NCI-H526 treated with DMSO at 0.1 percent for 48 hours (cell line): Measurements from ENCODE around the gene CD93.

Experiments
- DNase-seq: peaks from one replicate; lab custom pipeline; 2025; lab: John Stamatoyannopoulos, UW

Gene CD93

DNA sequence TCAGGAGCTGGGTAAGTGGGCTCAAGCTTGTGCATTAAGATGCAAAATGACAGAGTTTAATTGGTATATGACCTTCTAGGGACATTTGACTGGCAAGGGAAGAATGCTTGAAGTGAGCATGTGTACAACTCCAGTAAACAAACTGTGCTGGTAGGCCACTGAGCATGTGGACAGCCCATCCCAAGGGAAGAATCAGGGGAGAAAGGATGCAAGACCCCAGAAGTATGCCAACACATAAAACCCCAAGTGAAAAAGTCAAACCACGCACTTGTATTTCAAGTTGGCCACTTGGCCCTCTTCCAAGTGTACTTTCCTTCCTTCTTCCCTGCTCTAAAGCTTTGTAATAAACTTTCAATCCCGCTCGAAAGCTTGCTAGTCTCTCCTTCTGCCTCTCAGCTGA is 26.3 kb downstream of the CD93 start:
- no peak for DNase-seq

DNA sequence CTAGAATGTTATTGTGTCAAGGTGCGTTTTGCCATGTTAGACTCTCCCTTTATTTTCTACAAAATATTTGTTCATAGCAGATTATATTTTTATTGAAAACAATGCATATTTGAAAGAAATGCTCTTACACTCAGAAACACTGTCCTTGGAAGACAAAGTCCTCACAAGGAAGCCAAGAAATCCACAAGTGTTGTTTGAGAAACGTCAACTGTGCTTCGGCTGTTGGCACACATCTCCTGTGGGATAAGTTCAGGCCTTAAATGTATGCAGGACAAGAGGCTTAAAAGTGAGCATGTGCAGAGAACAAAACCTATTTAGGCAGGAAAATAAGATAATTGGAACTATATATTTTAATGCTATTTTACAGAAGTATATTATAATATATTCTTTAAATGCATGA is 27.1 kb downstream of the CD93 start:
- no peak for DNase-seq

DNA sequence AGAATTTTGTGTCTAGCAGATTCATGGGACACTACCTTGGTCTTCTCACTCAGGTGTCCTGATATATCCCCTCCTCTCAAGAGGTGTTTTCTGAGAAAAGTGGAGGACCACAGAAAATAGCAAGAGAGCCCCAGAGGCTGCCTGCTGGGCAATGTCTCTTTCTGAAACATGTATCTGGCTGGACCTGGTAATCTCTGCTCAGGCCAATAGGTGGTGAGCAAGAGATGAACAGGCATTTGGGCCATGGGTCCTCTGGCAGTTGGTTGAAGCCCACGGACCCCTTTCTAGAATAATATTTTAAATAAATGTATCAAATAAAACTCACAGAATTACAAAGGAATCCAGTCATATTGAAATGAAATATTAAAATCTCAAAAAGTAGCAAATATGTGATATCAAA is 27.9 kb downstream of the CD93 start:
- no peak for DNase-seq

DNA sequence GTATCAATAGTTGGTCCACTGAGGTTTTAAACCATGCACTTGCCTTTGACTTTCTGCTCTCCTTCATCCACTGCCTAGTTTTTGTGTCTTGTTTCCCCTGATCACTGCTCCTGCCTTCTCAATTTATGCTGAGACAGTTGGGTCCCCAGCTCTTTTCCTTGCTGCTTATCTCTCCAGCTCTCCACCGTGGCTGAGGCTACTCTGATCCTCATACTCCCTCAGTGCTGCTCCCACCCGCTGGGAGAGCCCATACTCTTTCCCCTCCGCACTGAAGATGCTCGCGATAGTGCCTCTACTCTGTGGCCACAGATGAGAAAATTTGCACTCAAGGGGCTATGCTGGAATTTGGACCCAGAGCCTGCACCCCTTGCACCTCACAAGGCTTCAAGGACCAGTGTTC is 33.2 kb downstream of the CD93 start:
- no peak for DNase-seq

DNA sequence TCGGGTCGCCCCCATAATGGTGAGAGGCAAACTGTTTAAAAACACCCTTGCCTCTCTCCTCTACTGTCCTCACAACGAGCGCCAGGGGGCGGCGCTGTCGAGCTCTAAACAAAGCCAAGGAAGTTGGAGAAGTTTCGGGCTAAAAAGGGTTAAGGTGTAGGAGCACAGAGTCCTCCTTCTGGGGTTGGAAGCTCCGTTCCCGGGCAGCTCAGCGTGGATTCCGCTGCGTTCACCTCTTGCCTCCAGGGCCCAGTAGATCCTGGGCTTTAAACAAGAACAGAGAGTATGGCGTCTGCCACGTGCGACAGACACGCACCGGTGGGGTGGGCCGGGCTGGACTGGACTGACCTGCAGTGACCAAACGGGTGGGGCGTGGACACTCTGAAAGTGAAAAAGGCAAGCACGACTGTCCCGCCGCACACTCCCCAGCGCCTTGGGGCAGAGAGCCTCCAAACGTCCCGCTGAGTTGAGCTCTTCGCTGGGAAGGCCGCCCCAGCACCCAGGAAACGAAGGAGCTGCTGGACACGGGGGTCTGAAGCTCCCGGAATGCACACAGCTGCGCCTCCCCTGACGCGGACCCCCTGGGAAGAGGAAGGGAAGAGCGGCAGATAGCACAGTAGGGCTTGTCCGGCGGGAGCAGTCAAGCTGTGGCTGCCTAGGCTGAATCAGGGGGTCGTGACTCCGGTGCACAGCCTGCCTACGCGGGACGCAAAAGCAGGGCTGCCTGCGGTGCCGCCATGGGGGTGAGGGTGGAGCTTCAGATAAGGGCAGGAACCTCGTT is 35.1 kb downstream of the CD93 start:
- DNase-seq: no peak

DNA sequence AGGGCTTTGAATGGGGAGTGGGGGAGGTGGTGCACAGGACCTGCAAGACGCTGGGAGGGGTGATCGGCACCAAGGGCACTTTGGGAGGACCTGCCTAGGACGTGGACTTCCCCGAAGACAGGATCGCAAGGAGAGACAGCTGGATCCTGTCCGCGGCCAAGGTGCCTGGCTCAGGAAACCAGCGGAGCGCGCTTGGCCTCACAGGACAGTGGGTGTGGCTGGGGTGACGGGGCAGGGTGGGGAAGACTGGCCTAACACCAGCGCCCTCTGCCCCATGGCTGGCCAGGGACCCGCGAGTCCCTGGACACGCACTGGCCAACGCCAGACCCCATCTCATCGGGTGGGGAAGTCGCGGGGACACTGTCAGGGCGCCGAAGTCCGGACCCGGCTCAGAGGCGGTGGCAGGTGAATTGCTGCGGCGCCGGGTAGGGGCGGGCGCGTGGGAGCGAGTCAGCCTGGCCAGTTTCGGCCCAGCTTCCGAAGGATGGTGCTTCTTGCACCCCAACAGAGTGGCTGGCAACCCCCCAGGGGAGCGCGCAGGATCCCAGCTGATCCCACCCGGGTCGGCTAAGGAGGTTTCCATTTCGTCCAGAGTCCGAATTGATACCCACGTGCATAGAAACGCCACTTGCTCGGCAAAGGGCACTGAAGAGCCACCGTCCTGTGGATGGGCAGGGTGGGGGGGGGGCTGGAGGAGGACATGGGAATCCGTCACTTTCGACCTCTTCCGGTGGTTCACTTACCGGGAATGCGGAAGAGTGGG is 35.9 kb downstream of the CD93 start:
- DNase-seq: no peak

DNA sequence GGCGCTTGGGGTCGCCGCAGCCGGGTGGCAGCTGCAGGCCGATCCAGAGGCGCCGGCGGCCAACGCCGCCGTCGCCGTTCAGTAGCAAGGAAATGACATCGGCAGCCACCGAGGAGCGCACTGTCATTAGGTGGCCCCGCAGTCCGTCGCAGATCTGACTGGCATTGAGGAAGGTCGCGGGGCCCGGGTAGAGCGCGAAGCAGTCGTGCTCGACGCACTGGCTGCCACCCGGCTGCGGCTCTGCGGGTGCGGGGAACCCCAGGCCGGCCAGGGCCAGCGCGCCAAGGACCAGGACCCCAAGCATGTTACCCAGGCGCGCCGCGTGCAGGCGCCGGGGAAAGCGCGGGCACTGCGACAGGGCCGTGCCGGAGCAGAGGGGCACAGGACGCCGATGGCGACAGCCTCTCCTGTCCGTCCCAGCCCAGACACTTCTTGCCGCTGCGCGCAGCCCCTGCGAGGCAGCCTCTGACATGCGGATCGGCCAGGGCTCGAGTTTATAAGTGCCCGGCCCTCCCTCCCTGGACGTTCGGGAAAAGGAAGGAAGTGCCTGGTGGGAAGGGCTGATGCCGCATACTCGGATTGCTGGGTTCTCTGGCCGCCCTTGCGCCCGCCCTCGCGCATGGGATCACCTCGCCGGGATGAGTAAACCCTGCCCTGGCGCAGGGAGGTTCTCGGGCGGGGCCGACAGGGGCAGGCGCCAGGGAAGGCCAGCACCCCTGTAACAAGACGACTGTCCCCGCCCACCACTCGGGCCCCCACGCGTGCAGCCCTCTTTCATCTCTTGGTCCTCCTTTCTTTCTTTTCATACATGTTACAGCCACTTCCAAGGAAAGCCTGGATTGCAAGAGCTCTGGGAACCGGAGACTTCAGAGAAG is 36.7 kb downstream of the CD93 start, which contains the start of gene THBD:
Gene THBD (minus strand): TSS at position 472 of the 875 bp plus-strand sequence. CDS start 168 bp downstream, at position 304.
- DNase-seq: no peak

DNA sequence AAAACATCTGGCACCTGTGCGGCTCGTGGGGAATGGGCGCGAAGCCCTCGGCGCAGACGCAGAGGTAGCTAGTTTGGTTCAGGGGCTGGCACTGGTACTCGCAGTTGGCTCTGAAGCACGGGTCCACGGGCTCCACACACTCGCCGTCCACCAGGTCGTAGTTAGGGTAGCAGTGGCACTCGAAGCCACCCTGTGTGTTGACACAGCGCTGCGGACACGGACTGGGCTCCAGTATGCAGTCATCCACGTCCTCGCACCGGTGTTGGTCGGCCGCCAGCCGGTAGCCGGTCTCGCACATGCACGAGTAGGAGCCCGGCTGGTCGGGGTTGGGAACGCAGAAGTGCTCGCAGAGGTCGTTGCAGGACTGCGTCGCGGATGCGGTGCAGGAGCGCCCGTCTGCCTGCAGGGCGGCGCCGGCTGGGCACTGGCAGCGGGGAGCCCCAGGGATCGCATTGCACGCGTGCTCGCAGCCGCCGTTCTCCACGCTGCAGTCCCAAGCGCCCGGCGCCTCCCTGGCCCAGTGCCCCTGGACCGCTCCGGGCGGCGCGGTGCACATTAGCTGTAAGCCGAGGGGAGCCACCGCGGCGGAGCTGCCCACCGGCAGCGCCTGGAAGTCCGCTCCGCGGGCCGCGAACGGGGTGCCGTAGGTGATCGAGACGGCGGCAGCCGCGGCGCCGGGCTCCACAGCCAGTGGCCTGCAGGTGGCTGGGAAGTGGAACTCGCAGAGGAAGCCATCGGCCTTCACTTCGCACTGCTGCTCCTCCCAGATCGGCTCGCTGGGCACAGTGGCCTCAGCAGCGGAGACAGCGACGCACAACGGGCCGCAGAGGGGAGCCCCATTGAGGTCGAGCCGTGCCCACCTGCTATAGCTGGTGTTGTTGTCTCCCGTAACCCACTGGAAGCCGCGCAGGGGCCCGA is 37.6 kb downstream of the CD93 start:
- peak; percentile 9 for DNase-seq

DNA sequence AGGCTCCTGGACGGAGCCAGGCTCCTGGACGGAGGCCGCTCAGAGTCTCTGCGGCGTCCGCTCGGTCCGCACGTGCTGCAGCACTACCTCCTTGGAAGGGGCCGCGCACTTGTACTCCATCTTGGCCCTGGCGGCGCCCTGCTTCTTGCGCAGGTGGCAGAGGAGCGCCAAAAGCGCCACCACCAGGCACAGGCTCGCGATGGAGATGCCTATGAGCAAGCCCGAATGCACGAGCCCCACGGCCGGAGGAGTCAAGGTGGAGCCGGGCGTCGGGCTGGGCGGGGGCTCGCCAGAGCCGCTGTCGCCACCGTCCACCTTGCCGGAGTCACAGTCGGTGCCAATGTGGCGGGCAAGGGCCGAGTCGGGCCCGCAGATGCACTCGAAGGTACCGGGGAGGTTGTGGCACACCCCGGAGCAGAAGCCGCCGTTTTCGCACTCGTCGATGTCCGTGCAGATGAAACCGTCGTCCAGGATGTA is 38.3 kb downstream of the CD93 start:
- DNase-seq: peak; percentile 4

DNA sequence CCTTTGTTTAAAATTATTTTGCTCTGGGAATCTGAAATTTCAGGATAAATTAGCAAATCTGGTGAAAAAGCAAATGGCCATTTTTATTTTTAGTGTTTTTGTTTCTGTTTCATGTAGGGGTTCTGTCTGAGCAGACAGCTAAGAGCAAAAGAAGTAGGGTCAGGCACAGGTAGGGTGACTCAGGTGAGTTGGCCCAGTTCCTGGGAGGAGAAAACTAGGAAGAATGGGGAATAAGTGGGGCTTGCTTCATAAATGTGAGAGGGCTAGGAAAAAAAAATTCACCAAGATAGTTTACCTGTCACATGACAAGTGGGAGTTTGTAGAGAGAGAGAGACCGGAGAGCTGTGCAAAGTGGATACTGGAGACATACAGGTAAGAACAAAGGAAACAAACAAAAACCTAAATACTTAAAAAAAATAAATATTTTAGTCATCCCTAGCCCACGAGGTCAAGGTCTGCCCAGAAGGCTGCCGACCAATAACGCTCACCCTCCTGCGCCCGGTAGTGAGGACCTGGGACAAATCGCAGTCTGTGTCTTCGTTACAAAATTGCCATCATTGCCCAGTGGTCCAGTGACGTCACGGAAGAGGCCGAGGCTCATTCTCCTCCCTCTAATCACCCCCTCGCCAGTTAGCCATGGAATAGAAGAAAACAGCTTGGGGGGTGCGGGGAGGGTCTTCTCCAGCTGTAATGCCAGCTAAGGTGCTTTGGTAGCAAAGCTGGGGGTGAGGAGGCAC is 39.0 kb downstream of the CD93 start:
- DNase-seq: no peak

DNA sequence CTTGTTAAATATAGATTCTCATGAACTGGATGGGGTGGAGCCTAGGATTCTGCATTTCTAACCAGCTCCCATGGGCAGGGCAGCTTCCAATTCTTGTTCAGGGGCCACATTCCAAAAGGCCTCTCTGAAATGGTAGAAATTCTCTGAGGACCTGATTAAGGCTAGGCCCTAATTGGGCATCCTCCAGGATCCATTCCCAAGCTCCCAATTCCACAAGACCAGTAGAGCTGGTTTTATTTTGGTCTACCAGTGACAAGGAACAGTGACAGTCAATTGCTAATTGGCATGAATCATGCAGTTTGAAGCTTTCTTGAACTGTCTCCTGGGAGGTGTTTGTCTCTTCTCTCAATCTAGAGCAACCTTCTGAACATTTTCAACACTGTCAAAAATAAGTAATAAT is 39.7 kb downstream of the CD93 start:
- DNase-seq: no peak

DNA sequence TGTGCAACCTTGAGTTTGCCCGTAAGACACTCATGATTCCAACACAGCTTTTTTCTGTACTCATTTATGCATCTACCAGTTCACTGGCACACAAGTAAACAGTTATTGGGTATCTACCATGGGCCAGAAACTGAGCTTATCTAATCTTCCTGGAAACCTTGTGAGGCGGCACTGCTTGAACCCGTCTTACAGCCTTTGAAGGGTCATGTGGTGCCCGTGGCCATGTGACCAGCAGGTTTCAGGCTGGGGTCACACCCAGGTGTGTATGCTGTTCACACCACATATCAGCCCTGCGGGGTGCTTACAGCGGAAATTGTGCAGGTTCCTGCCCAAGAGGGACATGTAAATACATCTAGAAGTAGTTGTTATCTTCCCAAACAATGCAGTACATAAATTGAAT is 42.7 kb downstream of the CD93 start:
- no peak for DNase-seq

DNA sequence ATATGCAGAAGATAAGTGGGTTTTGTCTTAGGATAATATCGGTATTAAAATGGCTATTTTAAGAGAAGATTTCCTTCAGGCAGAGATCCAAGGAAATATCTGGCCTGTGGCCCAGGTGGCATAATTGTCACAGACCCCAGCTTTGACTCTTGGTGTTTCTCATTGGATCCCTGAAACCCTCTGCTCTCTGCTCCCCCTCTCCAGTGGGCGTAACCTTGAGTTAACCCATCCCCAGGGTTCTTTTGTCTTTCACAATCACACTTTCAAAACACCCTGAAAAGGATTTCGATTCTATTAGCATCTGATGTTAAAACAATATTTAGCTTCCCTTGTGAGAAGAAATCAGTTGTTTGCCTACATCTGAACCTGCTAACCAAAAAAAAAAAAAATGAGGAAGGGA is 43.9 kb downstream of the CD93 start:
- DNase-seq: no peak

DNA sequence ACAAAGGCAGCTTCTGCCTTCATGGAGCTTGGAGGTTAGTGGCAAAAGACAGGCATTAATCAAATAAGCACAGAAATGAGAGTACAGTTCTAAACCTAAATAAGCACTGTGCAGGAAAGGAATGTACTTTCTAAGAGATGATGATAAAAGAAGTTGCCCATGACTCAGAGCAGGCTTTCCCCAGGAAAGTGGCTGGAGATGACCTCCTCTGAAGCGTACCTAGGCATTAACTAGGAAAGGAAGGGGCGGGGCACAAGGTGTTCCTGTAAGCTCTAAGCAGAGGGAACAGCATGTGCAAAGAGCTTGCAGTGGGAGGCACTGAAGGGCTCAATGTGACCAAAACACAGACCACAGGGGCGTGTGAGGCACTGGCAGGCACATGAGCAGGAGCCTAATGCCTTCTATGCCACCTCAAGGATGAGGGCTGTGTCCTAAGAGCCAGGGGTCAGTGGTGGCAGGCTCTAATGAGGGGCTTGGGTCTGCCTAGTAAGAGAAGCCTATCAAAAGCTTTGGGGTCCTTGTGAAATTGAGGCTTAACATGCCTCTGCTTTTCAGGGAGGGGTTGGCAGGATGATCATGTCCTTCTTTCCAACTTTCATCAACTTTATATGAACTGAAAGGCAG is 46.1 kb downstream of the CD93 start:
- no peak for DNase-seq

DNA sequence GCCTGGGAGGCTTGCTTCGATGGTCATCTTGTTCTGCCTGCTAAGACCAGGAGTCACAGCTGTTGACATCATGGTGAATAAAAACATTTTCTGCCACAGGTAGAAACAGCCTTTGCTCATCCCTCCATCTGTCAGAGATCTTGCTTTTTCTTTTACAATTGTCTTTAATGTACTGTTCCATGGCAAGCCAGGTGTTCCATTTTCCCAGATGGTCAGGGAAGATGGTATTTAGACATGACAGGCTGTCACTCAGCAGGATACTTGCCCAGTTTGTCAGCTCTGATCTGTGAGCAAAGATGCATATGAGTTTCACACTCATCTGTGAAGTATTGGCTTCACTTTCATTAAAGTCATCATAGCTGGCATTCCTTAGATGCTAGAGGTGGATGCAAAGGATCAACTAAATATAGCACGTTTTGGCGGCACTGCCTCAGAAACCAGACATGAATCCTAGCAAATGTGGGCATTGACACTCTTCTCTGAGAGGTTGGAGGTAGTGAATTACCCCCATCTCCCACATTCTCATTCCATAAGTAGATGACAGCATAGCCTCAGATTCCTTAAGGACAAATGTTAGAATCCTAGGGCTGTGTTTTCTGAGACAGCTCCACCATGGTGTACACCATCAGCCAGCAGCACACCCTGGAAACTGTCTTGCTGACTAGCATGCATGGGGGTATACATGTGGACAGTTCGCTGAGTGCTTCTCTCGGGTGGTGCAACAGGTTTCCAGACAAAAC is 46.8 kb downstream of the CD93 start:
- no peak for DNase-seq

DNA sequence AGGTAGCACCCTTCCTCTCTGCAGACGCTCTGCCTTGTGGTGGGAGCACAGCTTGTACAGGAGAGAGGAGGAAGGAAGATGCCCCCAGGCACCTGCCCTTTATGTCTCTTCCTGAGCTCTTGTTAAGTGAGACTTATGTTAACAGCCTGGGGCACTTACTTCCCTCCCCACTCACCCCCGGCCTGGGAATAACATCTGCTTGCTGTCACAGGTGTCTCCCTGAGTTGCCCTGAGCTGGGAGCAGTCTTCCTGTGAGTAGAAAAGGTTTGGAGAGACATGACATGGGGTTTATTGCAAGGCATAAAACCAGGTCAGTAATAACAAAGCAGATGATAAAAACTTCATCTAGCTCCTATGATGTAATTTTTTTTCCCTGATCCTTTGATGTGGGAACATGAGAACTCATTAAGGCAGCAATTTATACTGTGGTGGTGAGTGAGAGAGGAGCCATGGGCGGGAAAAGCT is 49.1 kb downstream of the CD93 start:
- no peak for DNase-seq

DNA sequence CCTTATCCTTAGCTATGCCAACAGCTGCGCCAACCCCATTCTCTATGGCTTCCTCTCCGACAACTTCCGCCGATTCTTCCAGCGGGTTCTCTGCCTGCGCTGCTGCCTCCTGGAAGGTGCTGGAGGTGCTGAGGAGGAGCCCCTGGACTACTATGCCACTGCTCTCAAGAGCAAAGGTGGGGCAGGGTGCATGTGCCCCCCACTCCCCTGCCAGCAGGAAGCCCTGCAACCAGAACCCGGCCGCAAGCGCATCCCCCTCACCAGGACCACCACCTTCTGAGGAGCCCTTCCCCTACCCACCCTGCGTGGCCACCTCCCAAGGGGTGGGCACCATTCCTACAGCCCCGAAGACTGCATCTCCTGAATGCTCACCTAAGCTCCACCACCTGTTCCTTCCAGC is 49.8 kb downstream of the CD93 start:
- DNase-seq: no peak

DNA sequence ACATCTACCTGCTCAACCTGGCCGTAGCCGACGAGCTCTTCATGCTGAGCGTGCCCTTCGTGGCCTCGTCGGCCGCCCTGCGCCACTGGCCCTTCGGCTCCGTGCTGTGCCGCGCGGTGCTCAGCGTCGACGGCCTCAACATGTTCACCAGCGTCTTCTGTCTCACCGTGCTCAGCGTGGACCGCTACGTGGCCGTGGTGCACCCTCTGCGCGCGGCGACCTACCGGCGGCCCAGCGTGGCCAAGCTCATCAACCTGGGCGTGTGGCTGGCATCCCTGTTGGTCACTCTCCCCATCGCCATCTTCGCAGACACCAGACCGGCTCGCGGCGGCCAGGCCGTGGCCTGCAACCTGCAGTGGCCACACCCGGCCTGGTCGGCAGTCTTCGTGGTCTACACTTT is 50.4 kb downstream of the CD93 start:
- no peak for DNase-seq
